ENCODE data around the gene P2RY10.
"Not testable (repeated sequence)": the region's sequence is repeated elsewhere in the genome, so short reads cannot be mapped to it uniquely, and the experiment has no call there.

Gene P2RY10

DNA sequence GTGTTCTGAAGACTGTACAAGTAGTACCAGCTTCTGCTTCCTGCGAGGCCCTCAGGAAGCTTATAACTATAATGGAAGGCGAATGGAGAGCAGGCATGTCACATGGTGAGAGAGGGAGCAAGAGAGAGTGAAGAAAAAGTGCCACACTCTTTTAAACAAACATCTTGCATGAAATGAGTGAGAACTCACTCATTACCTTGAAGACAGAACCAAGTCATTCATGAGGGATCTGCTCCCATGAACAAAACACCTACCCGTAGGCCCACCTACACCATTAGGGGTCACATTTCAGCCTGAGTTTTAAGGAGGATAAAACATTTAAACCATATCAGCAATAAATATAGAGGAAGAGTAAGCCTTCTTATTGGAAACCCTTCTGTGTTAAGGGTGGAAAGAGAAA, 19.4 kb downstream of the P2RY10 start:
- in situ Hi-C loops (cut with HindIII; ENCODE audit: low sequenced_read_pairs): no loop called here
- no peak overlapping the region for H3K4me3 ChIP-seq (ENCODE audit: low read depth, low read length)
- no peak for DNase-seq (ENCODE audit: low read depth)
- TF ChIP-seq, protein P1, sequence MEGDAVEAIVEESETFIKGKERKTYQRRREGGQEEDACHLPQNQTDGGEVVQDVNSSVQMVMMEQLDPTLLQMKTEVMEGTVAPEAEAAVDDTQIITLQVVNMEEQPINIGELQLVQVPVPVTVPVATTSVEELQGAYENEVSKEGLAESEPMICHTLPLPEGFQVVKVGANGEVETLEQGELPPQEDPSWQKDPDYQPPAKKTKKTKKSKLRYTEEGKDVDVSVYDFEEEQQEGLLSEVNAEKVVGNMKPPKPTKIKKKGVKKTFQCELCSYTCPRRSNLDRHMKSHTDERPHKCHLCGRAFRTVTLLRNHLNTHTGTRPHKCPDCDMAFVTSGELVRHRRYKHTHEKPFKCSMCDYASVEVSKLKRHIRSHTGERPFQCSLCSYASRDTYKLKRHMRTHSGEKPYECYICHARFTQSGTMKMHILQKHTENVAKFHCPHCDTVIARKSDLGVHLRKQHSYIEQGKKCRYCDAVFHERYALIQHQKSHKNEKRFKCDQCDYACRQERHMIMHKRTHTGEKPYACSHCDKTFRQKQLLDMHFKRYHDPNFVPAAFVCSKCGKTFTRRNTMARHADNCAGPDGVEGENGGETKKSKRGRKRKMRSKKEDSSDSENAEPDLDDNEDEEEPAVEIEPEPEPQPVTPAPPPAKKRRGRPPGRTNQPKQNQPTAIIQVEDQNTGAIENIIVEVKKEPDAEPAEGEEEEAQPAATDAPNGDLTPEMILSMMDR (IDR thresholded peaks at IDR 0.05; ENCODE audit: low read depth, low read length, missing control alignments): no peak

DNA sequence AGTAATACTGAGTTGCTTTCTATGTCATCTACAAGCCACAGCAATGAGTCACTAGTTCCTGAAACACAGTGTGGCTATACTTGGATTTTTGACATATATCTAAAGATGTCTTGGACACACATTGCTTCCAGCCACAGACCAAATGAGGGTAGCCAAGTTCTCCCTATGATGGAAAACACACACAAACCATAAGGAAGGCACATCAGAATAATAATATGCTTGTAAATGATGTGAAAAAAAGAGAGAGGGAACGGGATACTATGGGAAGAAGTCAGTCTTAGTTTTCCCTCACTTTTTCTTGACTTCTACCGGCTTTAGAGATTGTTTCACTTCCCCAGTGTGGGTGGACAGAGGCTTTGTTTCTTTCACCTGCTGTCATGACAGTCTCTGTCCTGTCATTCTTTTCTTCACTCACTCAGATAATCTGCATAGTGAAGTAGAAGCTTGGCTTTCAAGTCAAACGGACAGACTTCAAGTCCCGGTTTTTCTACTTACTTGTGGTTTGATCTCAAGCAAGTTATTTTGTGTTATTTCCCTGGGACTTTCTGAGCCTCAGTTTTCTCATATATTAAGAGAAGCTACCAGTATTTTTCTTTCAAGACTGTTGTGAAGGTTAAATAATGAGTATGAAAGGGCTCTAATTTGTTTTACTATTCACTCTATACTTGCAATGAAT, 34.7 kb downstream of the P2RY10 start:
- DNase-seq (ENCODE audit: low read depth): no peak
- TF ChIP-seq, protein P1 (IDR thresholded peaks at IDR 0.05; ENCODE audit: low read depth, low read length, missing control alignments): no peak
- in situ Hi-C loops (cut with HindIII; ENCODE audit: low sequenced_read_pairs): no loop called here

DNA sequence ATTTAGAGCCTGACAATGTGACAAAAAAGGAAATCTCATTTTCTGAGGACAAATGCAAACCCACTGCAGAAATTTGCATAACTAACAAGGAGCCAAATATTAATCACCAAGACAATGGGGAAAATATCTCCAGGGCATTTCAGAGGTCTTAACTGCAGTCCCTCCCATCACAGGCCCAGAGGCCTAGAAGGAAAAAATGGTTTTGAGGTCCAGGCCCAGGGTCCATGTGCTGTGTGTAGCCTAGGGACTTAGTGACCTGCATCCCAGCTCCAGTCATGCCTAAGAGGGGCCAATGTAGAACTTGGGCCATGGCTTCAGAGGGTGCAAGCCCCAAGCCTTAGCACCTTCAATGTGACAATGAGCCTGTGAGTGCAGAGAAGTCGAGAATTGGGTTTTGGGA, 44.2 kb downstream of the P2RY10 start:
- DNase-seq (ENCODE audit: low read depth): no peak
- no peak overlapping the region for H3K4me3 ChIP-seq (ENCODE audit: low read depth, low read length)
- in situ Hi-C loops (cut with HindIII; ENCODE audit: low sequenced_read_pairs): no loop called here
- TF ChIP-seq, protein P1 (IDR thresholded peaks at IDR 0.05; ENCODE audit: low read depth, low read length, missing control alignments): no peak

More for the DNA sequence above, 34.7 kb downstream of the P2RY10 start:
- no peak overlapping the region for H3K4me3 ChIP-seq (ENCODE audit: low read depth, low read length)

DNA sequence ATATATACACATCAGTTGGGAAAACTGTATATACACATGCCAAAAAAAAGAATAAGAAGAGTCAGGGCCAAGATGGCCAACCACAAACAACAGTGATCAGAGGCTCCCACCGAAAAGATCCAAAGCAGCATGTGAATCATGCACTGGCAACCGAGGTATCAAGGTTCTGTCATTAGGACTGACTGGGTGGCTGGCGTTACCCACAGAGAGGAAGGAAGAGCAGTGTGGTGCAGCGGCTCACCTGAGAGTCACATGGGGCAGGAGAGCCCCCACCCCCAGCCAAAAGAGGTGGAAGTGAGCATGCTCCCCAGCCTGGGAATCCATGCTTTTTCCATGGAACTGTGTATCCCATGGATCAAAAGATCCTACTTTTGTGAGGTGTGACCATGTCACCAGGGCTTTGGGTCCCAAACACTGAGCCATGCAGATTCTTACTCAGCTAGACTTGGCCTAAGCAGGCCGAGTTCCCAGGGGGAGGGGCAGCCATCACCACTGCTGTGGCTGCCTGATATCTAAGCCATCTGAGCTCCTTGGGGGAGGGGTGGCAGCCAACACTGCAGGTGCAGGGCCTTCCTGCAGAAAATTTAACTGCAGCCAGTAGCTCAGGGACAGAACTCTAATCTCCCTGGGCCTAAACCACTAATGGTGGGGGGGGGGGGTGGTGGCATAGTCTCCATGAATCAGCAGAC, 52.8 kb downstream of the P2RY10 start:
- in situ Hi-C loops (cut with HindIII; ENCODE audit: low sequenced_read_pairs): no loop called here
- TF ChIP-seq, protein P1 (IDR thresholded peaks at IDR 0.05; ENCODE audit: low read depth, low read length, missing control alignments): no peak
- no peak for DNase-seq (ENCODE audit: low read depth)
- H3K4me3 ChIP-seq (ENCODE audit: low read depth, low read length): no peak overlapping the region

DNA sequence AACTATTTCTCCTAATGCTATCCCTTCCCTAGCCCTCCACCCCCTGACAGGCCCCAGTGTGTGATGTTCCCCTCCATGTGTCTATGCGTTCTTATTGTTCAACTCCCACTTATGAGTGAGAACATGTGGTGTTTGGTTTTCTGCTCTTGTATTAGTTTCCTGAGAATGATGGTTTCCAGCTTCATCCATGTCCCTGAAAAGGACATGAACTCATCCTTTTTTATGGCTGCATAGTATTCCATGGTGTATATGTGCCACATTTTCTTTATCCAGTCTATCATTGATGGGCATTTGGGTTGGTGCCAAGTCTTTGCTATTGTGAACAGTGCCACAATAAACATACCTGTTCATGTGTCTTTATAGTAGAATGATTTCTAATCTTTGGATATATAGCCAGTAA, 62.3 kb downstream of the P2RY10 start:
- DNase-seq (ENCODE audit: low read depth); in situ Hi-C loops (cut with HindIII; ENCODE audit: low sequenced_read_pairs); H3K4me3 ChIP-seq (ENCODE audit: low read depth, low read length): not testable (repeated sequence)

Data from astrocyte of the cerebellum (primary cell).